Endothelial cell of umbilical vein (primary cell): Measurements from ENCODE around the gene SUPV3L1. TPM values are rescaled to one million over a fixed set of nuclear protein-coding genes. Genes with fewer than 3 reads are reported as not detected.

Source experiments
- BruUV-seq: library from RNA; stranded (reverse); fragments of 400-500 nt; replicated peaks from 2 replicates; lab custom pipeline; 2021; lab: Mats Ljungman, UMichigan
- CTCF ChIA-PET: fragments of 300-600, 350-600 bp; sonication (Branson Sonifier 250); formaldehyde crosslinking; loops from one replicate; lab custom pipeline; 2021; ENCODE audit warnings: antibody characterized with exemption, inconsistent platforms; lab: Charles Lee
- POLR2A ChIA-PET: fragments of 300-600, 350-600 bp; sonication (Branson Sonifier 250); formaldehyde crosslinking; loops from one replicate; lab custom pipeline; 2021; ENCODE audit warnings: antibody characterized with exemption, inconsistent platforms; lab: Charles Lee
- DNase-seq: peaks from one replicate; pipeline ENCODE4 v3.0.0-alpha.2; 2011; ENCODE audit warnings: low read depth, low spot score
- FAIRE-seq: peaks from 2 replicates; lab custom pipeline; 2011; peaks lifted over from hg19 to GRCh38; lab: Jason Lieb, UNC
- H2AFZ ChIP-seq: 2 replicates; pipeline ENCODE4 v1.6.0; 2012; ENCODE audit warnings: low read depth, low read length, control low read depth, inconsistent platforms
- H3K27ac ChIP-seq: 2 replicates; pipeline ENCODE4 v1.5.1; 2011; ENCODE audit warnings: low read depth, mild to moderate bottlenecking, control low read depth, low read length, moderate library complexity; ENCODE audit not compliant: insufficient read depth
- H3K27me3 ChIP-seq, 2 experiments: 2 replicates each; pipeline versions ENCODE4 v1.6.0 to v1.6.1; 2011; ENCODE audit warnings: low read length in 2 of 2, mixed read lengths in 1 of 2; ENCODE audit not compliant: control insufficient read depth in 2 of 2, insufficient read depth in 2 of 2
- H3K36me3 ChIP-seq, 2 experiments: 2 replicates in 1 of 2; 3 replicates in 1 of 2; pipeline ENCODE4 v1.5.1; 2011; ENCODE audit warnings: low read length in 2 of 2, mild to moderate bottlenecking in 1 of 2, moderate library complexity in 1 of 2; ENCODE audit not compliant: control insufficient read depth in 2 of 2, insufficient read depth in 2 of 2; ENCODE audit errors: extremely low read depth in 1 of 2
- H3K4me1 ChIP-seq: 3 replicates; pipeline ENCODE4 v1.5.1; 2011; ENCODE audit warnings: mild to moderate bottlenecking, low read length; ENCODE audit not compliant: control insufficient read depth, insufficient read depth; ENCODE audit errors: extremely low read depth
- H3K4me2 ChIP-seq: 2 replicates; pipeline ENCODE4 v1.6.1; 2011; ENCODE audit warnings: low read length, control low read depth, mixed read lengths; ENCODE audit not compliant: insufficient read depth
- H3K4me3 ChIP-seq, 3 experiments: fragments of 200-600 bp in 1 of 3; sonication (generic), shearing (Covaris generic) in 1 of 3; replicated peaks in 1 of 3; 2 replicates each; pipeline ENCODE4 v1.5.1; 2011 to 2016; ENCODE audit warnings: control low read depth in 3 of 3, low read length in 3 of 3, mild to moderate bottlenecking in 2 of 3, inconsistent platforms in 1 of 3, low read depth in 1 of 3, moderate library complexity in 1 of 3; ENCODE audit not compliant: insufficient read depth in 1 of 3
- H3K79me2 ChIP-seq: 2 replicates; pipeline ENCODE4 v1.6.0; 2012; ENCODE audit warnings: low read length, inconsistent platforms; ENCODE audit not compliant: control insufficient read depth, insufficient read depth
- H3K9ac ChIP-seq: replicated peaks from 2 replicates; pipeline ENCODE3; 2011; ENCODE audit warnings: low read length, control low read depth; ENCODE audit not compliant: insufficient read depth; ENCODE audit errors: extremely low read depth
- H3K9me1 ChIP-seq: replicated peaks from 3 replicates; pipeline ENCODE4 v1.6.0; 2011; ENCODE audit warnings: mild to moderate bottlenecking, low read length; ENCODE audit not compliant: control insufficient read depth, insufficient read depth; ENCODE audit errors: extremely low read depth
- H3K9me3 ChIP-seq: replicated peaks from 2 replicates; pipeline ENCODE4 v1.5.1; 2012; ENCODE audit warnings: low read length, inconsistent platforms; ENCODE audit not compliant: control insufficient read depth, insufficient read depth
- H4K20me1 ChIP-seq: replicated peaks from 2 replicates; pipeline ENCODE3; 2011; ENCODE audit warnings: mild to moderate bottlenecking, low read length; ENCODE audit not compliant: control insufficient read depth, insufficient read depth; ENCODE audit errors: extremely low read depth
- CTCF ChIP-seq, 2 donors: IDR thresholded peaks; 1 replicate in 1 of 2; 2 replicates in 1 of 2; pipeline ENCODE4 v1.5.1; 2011; ENCODE audit warnings: low read length in 2 of 2, mild to moderate bottlenecking in 2 of 2, moderate library complexity in 2 of 2, control low read depth in 1 of 2, inconsistent platforms in 1 of 2, low read depth in 1 of 2; ENCODE audit not compliant: insufficient read depth in 1 of 2; ENCODE audit errors: extremely low read depth in 1 of 2
- EZH2 ChIP-seq: IDR thresholded peaks from 2 replicates; pipeline ENCODE4 v1.6.1; 2012; ENCODE audit warnings: borderline replicate concordance, low read depth, mild to moderate bottlenecking, moderate library complexity, low read length, inconsistent platforms; ENCODE audit not compliant: severe bottlenecking
- FOS ChIP-seq: IDR thresholded peaks from 2 replicates; pipeline ENCODE4 v1.6.1; 2011; ENCODE audit warnings: mild to moderate bottlenecking, low read length, moderate library complexity, borderline replicate concordance; ENCODE audit not compliant: insufficient read depth
- GATA2 ChIP-seq: IDR thresholded peaks from 2 replicates; pipeline ENCODE4 v1.7.0; 2011; ENCODE audit warnings: low read depth, mild to moderate bottlenecking, moderate library complexity, mixed read lengths, low read length; ENCODE audit not compliant: insufficient read length, insufficient read depth
- JUN ChIP-seq: IDR thresholded peaks from 2 replicates; pipeline ENCODE4 v1.6.1; 2011; ENCODE audit warnings: borderline replicate concordance, low read depth; ENCODE audit not compliant: insufficient read length, insufficient read depth
- MYC ChIP-seq: IDR thresholded peaks from one replicate; pipeline ENCODE4 v1.6.1; 2011; ENCODE audit warnings: mild to moderate bottlenecking, low read depth, low read length
- POLR2A ChIP-seq: IDR thresholded peaks from 2 replicates; pipeline ENCODE4 v1.6.1; 2012; ENCODE audit warnings: low read depth, mild to moderate bottlenecking, control low read depth, low read length
- POLR2AphosphoS5 ChIP-seq: IDR thresholded peaks from 2 replicates; pipeline ENCODE4 v1.6.1; 2012; ENCODE audit warnings: low read depth, mild to moderate bottlenecking, control low read depth, low read length, moderate library complexity; ENCODE audit not compliant: insufficient read depth
- dilution Hi-C: fragments of 300-500 bp; cut with MboI; formaldehyde crosslinking; loops from one replicate; pipeline ENCODE4 v1.15.0; 2019; ENCODE audit warnings: low sequenced_read_pairs; ENCODE audit not compliant: extremely low pct_ligation_motif_present
- intact Hi-C: fragments of 100-400 bp; cut with micrococcal nuclease; formaldehyde crosslinking; loops from one replicate; pipeline ENCODE4 v1.10.0; 2022
- polyA plus RNA-seq, 4 experiments: library from polyadenylated mRNA; depleted of rRNA in 3 of 4; stranded (reverse) in 3 of 4; unstranded in 1 of 4; fragments of >200 nt; gene quantifications; 2 replicates each; pipeline versions ENCODE4 v1.2.1 to v1.2.3, GENCODE V29; 2011 to 2012; ENCODE audit warnings: missing spikeins in 1 of 4
- total RNA-seq: library from RNA; stranded (reverse); gene quantifications from 2 replicates; pipeline ENCODE4 v1.2.3, GENCODE V29; 2021
- TF ChIP-seq, protein P1 (sequence below): IDR thresholded peaks from 2 replicates; pipeline ENCODE4 v1.6.1; 2011; ENCODE audit not compliant: insufficient read depth, insufficient read length

The SUPV3L1 gene
- total and polyA plus RNA-seq, 2 donors (not counting 3 experiments of a cell fraction or from before 2014, with no cell fraction given), result 21.8 to 30.4 TPM

DNA sequence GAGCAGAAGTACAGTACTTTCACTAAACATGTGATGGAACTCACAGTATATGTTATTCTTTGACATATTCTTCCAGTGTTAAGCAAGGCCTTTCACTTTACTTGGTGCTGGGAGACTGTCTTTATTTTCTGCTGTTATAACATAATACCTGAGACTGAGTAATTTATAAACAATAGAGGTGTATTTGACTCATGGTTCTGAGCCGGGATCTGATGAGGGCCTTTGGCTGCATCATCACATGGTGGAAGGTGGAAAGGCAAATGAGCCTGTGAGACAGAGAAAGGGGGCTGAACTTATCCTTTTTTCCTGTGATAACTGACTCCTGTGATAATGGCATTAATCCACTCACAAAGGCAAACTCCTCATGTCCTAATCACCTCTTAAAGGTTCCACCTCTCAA lies 1.4 kb downstream of the SUPV3L1 start:
- DNase-seq, result no peak
- H3K4me3 ChIP-seq, result peak overlapping the region in 1 of 3 experiments; percentile 96
- no peaks in the 10 kb centered on the region for H4K20me1 ChIP-seq
- no peaks in the 10 kb centered on the region for H3K9me3 ChIP-seq
- H3K4me1 ChIP-seq, result peaks cover 17% of the 10 kb centered on the region
- intact Hi-C loops (loop anchor here (2.0 kb wide), 1 partner anchor 35 kb away; no protein-coding TSS in a partner anchor), dilution Hi-C loops (no loop called here)
- no TSS peak for BruUV-seq
- peaks cover 0 to 6% of the 10 kb centered on the region in 2 experiments for H3K36me3 ChIP-seq
- no peak overlapping the region for H2AFZ ChIP-seq
- TF ChIP-seq CTCF (IDR thresholded peaks at IDR 0.05; ENCODE audit: extremely low read depth in 1 of 2, insufficient read depth in 1 of 2, low read depth in 1 of 2, low read length in 2 of 2), result no peak
- no peak for TF ChIP-seq GATA2
- no peak for TF ChIP-seq FOS
- TF ChIP-seq MYC, result no peak
- no peak for TF ChIP-seq POLR2A
- H3K27ac ChIP-seq, result no peak overlapping the region
- peak overlapping the region; percentile 98 for H3K9ac ChIP-seq
- H3K79me2 ChIP-seq, result peaks cover 40% of the 10 kb centered on the region
- H3K9me1 ChIP-seq, result no peaks in the 10 kb centered on the region
- H3K27me3 ChIP-seq, result no peaks in the 10 kb centered on the region
- peak overlapping the region; percentile 93 for H3K4me2 ChIP-seq
- ChIA-PET POLR2A (no interaction called here), CTCF (interaction anchor here (0.6 kb wide), 1 partner anchor 128 kb away, joined by 3 read pairs; no protein-coding TSS in a partner anchor)
- no peak for FAIRE-seq

DNA sequence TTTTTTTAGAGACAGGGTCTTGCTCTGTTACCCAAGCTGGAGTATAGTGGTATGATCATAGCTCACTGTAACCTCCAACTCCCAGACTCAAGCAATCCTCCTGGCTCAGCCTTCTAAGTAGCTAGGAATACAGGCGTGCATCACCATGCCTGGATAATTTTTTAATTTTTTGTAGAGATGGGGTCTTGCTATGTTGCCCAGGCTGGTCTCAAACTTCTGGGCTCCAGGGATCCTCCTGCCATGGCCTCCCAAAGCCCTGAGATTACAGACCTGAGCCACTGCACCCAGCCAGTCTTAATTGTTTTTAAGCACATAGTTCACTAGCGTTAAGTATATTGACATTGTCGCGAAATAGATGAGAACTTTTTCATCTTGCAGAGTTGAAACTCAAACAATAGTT lies 2.0 kb downstream of the SUPV3L1 start:
- intact Hi-C loops, result no loop called here
- BruUV-seq, result no TSS peak
- ChIA-PET CTCF (interaction anchor here (0.6 kb wide), 1 partner anchor 128 kb away, joined by 3 read pairs; no protein-coding TSS in a partner anchor), POLR2A (no interaction called here)
- no peaks in the 10 kb centered on the region for H3K27me3 ChIP-seq
- H3K36me3 ChIP-seq, result peaks cover 0 to 6% of the 10 kb centered on the region in 2 experiments
- no peak overlapping the region for H2AFZ ChIP-seq
- TF ChIP-seq EZH2, result no peak
- TF ChIP-seq GATA2, result no peak
- no peak for TF ChIP-seq POLR2AphosphoS5
- TF ChIP-seq CTCF (IDR thresholded peaks at IDR 0.05; ENCODE audit: extremely low read depth in 1 of 2, insufficient read depth in 1 of 2, low read depth in 1 of 2, low read length in 2 of 2), result no peak
- no peak for TF ChIP-seq POLR2A
- TF ChIP-seq FOS, result no peak
- no peak for TF ChIP-seq JUN
- TF ChIP-seq, protein P1, sequence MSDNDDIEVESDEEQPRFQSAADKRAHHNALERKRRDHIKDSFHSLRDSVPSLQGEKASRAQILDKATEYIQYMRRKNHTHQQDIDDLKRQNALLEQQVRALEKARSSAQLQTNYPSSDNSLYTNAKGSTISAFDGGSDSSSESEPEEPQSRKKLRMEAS, result no peak
- no peak for TF ChIP-seq MYC
- no peak overlapping the region for H3K4me3 ChIP-seq
- H3K4me1 ChIP-seq, result peaks cover 17% of the 10 kb centered on the region
- no peak for DNase-seq
- H3K27ac ChIP-seq, result no peak overlapping the region
- dilution Hi-C loops, result no loop called here
- no peak overlapping the region for H3K9ac ChIP-seq
- no peak overlapping the region for H3K4me2 ChIP-seq
- H3K79me2 ChIP-seq, result peaks cover 40% of the 10 kb centered on the region
- H3K9me1 ChIP-seq, result no peaks in the 10 kb centered on the region
- FAIRE-seq, result no peak
- H3K9me3 ChIP-seq, result no peaks in the 10 kb centered on the region
- no peaks in the 10 kb centered on the region for H4K20me1 ChIP-seq
